Endothelial cell of umbilical vein (primary cell): Measurements from ENCODE around the gene C13orf46.

Source experiments
- CTCF ChIP-seq, 2 donors: IDR thresholded peaks; 1 replicate in 1 of 2; 2 replicates in 1 of 2; pipeline ENCODE4 v1.5.1; 2011; ENCODE audit warnings: low read length in 2 of 2, mild to moderate bottlenecking in 2 of 2, moderate library complexity in 2 of 2, control low read depth in 1 of 2, inconsistent platforms in 1 of 2, low read depth in 1 of 2; ENCODE audit not compliant: insufficient read depth in 1 of 2; ENCODE audit errors: extremely low read depth in 1 of 2
- EZH2 ChIP-seq: IDR thresholded peaks from 2 replicates; pipeline ENCODE4 v1.6.1; 2012; ENCODE audit warnings: borderline replicate concordance, low read depth, mild to moderate bottlenecking, moderate library complexity, low read length, inconsistent platforms; ENCODE audit not compliant: severe bottlenecking
- FOS ChIP-seq: IDR thresholded peaks from 2 replicates; pipeline ENCODE4 v1.6.1; 2011; ENCODE audit warnings: mild to moderate bottlenecking, low read length, moderate library complexity, borderline replicate concordance; ENCODE audit not compliant: insufficient read depth
- JUN ChIP-seq: IDR thresholded peaks from 2 replicates; pipeline ENCODE4 v1.6.1; 2011; ENCODE audit warnings: borderline replicate concordance, low read depth; ENCODE audit not compliant: insufficient read length, insufficient read depth
- MAX ChIP-seq: IDR thresholded peaks from 2 replicates; pipeline ENCODE4 v1.6.1; 2011; ENCODE audit not compliant: insufficient read depth, insufficient read length
- POLR2A ChIP-seq: IDR thresholded peaks from 2 replicates; pipeline ENCODE4 v1.6.1; 2012; ENCODE audit warnings: low read depth, mild to moderate bottlenecking, control low read depth, low read length
- POLR2AphosphoS5 ChIP-seq: IDR thresholded peaks from 2 replicates; pipeline ENCODE4 v1.6.1; 2012; ENCODE audit warnings: low read depth, mild to moderate bottlenecking, control low read depth, low read length, moderate library complexity; ENCODE audit not compliant: insufficient read depth

GRCh38 chr13:113946409-113947181 lies 27.3 kb downstream of the C13orf46 start:
- TF ChIP-seq POLR2AphosphoS5: no peak
- no peak for TF ChIP-seq POLR2A
- TF ChIP-seq CTCF (IDR thresholded peaks at IDR 0.05; ENCODE audit: extremely low read depth in 1 of 2, insufficient read depth in 1 of 2, low read depth in 1 of 2, low read length in 2 of 2): no peak
- no peak for TF ChIP-seq EZH2
- no peak for TF ChIP-seq JUN
- no peak for TF ChIP-seq MAX
- TF ChIP-seq FOS: no peak
